ENCODE measurements around the gene FAF1.

DNA sequence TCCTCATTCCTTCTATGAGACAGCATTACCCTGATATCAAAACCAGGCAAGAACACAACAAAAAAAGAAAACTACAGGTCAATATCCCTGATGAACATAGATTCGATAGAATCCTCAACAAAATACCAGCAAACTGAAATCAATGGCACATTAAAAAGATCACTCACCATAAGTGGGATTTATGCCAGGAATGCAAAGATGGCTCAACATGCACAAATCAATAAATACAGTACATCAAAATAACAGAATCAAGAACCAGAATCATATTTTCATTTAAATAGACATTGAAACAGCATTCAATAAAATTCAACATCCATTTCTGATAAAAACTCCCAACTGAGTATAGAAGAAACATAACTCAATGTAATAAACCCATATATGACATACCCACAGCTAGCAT is 36.5 kb downstream of the FAF1 start:
- TF ChIP-seq, protein P1, sequence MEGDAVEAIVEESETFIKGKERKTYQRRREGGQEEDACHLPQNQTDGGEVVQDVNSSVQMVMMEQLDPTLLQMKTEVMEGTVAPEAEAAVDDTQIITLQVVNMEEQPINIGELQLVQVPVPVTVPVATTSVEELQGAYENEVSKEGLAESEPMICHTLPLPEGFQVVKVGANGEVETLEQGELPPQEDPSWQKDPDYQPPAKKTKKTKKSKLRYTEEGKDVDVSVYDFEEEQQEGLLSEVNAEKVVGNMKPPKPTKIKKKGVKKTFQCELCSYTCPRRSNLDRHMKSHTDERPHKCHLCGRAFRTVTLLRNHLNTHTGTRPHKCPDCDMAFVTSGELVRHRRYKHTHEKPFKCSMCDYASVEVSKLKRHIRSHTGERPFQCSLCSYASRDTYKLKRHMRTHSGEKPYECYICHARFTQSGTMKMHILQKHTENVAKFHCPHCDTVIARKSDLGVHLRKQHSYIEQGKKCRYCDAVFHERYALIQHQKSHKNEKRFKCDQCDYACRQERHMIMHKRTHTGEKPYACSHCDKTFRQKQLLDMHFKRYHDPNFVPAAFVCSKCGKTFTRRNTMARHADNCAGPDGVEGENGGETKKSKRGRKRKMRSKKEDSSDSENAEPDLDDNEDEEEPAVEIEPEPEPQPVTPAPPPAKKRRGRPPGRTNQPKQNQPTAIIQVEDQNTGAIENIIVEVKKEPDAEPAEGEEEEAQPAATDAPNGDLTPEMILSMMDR (IDR thresholded peaks at IDR 0.05) = no peak
- no peak for TF ChIP-seq POLR2A (IDR thresholded peaks at IDR 0.05)
